Common myeloid progenitor, CD34-positive (primary cell): Measurements from ENCODE around the gene ICA1.

Source experiments
- CTCF ChIA-PET: fragments of 350-600 bp; sonication (Branson Sonifier 250); formaldehyde crosslinking; loops from one replicate; lab custom pipeline; 2021; ENCODE audit warnings: antibody characterized with exemption; lab: Charles Lee
- POLR2A ChIA-PET: fragments of 350-600 bp; sonication (Branson Sonifier 250); formaldehyde crosslinking; loops from one replicate; lab custom pipeline; 2021; ENCODE audit warnings: antibody characterized with exemption; lab: Charles Lee
- DNase-seq, 3 donors: peaks; one replicate each; pipeline versions ENCODE4 v3.0.0 to v3.0.0-alpha.2; 2013
- H3K27ac ChIP-seq, 2 experiments: 1 replicate in 1 of 2; 2 replicates in 1 of 2; pipeline ENCODE4 v1.7.0; 2013; ENCODE audit warnings: inconsistent platforms in 2 of 2, low read length in 2 of 2, mild to moderate bottlenecking in 2 of 2, low read depth in 1 of 2, moderate library complexity in 1 of 2; ENCODE audit not compliant: severe bottlenecking in 2 of 2, insufficient read depth in 1 of 2, poor library complexity in 1 of 2
- H3K27me3 ChIP-seq, 5 experiments: replicated peaks in 2 of 5; 1 replicate in 3 of 5; 2 replicates in 2 of 5; pipeline versions ENCODE4 v1.6.1 to v1.7.0; 2013; ENCODE audit warnings: low read length in 4 of 5, mild to moderate bottlenecking in 2 of 5, moderate library complexity in 2 of 5, inconsistent platforms in 1 of 5; ENCODE audit not compliant: insufficient read depth in 5 of 5, control insufficient read depth in 4 of 5
- H3K36me3 ChIP-seq, 4 experiments: 1 replicate in 2 of 4; 2 replicates in 2 of 4; pipeline versions ENCODE4 v1.6.1 to v1.7.0; 2013; ENCODE audit warnings: low read length in 3 of 4, control low read depth in 1 of 4, mild to moderate bottlenecking in 1 of 4; ENCODE audit not compliant: control insufficient read depth in 4 of 4, insufficient read depth in 4 of 4
- H3K4me1 ChIP-seq, 4 experiments: 1 replicate in 3 of 4; 2 replicates in 1 of 4; pipeline versions ENCODE4 v1.6.1 to v1.7.1; 2013; ENCODE audit warnings: low read length in 3 of 4, mild to moderate bottlenecking in 3 of 4, control low read depth in 1 of 4, inconsistent platforms in 1 of 4, moderate library complexity in 1 of 4; ENCODE audit not compliant: control insufficient read depth in 4 of 4, insufficient read depth in 4 of 4; ENCODE audit errors: control extremely low read depth in 1 of 4
- H3K4me3 ChIP-seq, 7 experiments: 1 replicate in 4 of 7; 2 replicates in 3 of 7; pipeline versions ENCODE4 v1.5.1 to v1.7.0; 2013; ENCODE audit warnings: mild to moderate bottlenecking in 7 of 7, low read length in 6 of 7, moderate library complexity in 6 of 7, inconsistent platforms in 2 of 7, low read depth in 2 of 7, control low read depth in 1 of 7; ENCODE audit not compliant: insufficient read depth in 4 of 7, control insufficient read depth in 1 of 7; ENCODE audit errors: extremely low read depth in 1 of 7
- H3K9me3 ChIP-seq, 5 experiments: 1 replicate in 4 of 5; 2 replicates in 1 of 5; pipeline versions ENCODE4 v1.6.1 to v1.7.1; 2013; ENCODE audit warnings: low read length in 4 of 5, mild to moderate bottlenecking in 2 of 5, inconsistent platforms in 1 of 5, low read depth in 1 of 5, moderate library complexity in 1 of 5; ENCODE audit not compliant: control insufficient read depth in 4 of 5, insufficient read depth in 2 of 5; ENCODE audit errors: control extremely low read depth in 1 of 5
- WGBS: methylation state at CpG from one replicate; pipeline ENCODE4 v1.1.5; 2013; ENCODE audit not compliant: insufficient coverage; 5-methylcytosine and 5-hydroxymethylcytosine counted together

The ICA1 gene

DNA sequence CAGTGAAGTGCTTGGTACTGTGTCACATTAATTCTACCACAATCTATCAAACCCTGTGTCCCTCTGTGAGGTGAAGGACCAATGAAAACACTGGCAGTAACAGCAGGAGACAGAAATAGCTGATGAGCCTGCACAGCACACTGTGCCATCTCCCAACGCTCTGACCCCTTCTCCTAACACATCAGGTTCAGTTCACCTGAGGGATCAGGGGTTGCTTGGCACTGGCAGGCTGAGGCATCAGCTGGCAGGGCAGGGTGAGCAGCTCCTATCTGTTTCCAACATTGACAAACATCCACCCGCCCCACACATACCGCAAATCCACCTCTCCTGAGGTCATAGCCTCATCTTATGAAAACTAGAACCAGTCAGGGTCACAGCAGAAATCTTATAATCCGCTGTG lies 120.9 kb downstream of the ICA1 start:
- no peaks in the 10 kb centered on the region for H3K27me3 ChIP-seq
- no peak overlapping the region for H3K4me3 ChIP-seq
- no peaks in the 10 kb centered on the region for H3K4me1 ChIP-seq
- DNase-seq: no peak
- H3K9me3 ChIP-seq: no peaks in the 10 kb centered on the region
- ChIA-PET CTCF (no interaction called here), POLR2A (no interaction called here)
- WGBS: 95% methylated on average over 4 of the region's 4 CpGs
- no peak overlapping the region for H3K27ac ChIP-seq
- H3K36me3 ChIP-seq: peaks cover 2 to 19% (median 4%) of the 10 kb centered on the region in 4 experiments

- no peaks in the 10 kb centered on the region for H3K9me3 ChIP-seq
- 99% methylated on average over 12 of the region's 12 CpGs for WGBS
- POLR2A ChIA-PET: no interaction called here
These were observed 125.8 kb downstream of the ICA1 start for GRCh38 chr7:8136051-8136730.

DNA sequence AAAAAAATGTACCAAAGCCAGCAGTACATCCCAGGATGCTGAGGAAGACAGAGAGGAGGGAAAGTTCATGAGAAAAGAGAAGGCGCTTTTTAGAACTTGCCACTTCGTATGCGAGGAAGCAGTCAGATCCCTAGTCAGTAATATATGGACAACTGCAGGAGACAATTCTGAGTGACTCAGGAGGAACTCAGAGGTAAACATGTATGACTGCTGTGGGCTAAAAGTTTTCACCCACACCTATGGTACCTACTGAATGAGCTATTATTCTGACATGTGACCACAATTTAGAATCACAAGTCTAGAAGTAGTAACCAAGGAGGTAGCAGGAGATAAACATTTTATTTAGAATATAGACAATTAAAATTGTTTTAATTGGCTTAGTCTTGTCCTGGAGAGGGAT lies 126.5 kb downstream of the ICA1 start:
- Histone ChIP-seq H3K36me3 (peaks cover 0 to 7% (median 3%) of the 10 kb centered on the region in 4 experiments), H3K9me3 (no peaks in the 10 kb centered on the region), H3K27ac (no peak overlapping the region), H3K4me3 (no peak overlapping the region), H3K27me3 (no peaks in the 10 kb centered on the region), H3K4me1 (peaks cover 0 to 14% (median 7%) of the 10 kb centered on the region in 4 experiments)
- CTCF ChIA-PET: interaction anchor here (1.0 kb wide), 1 partner anchor 15 kb away, joined by 3 read pairs; no protein-coding TSS in a partner anchor
- DNase-seq: no peak
- 98% methylated on average over 3 of the region's 3 CpGs for WGBS
- POLR2A ChIA-PET: interaction anchor here (0.6 kb wide), 1 partner anchor 19 kb away, joined by 3 read pairs; no protein-coding TSS in a partner anchor

More at GRCh38 chr7:8136051-8136730, 125.8 kb downstream of the ICA1 start:
- H3K27me3 ChIP-seq: no peaks in the 10 kb centered on the region
- H3K36me3 ChIP-seq: peaks cover 0 to 10% (median 3%) of the 10 kb centered on the region in 4 experiments
- H3K4me1 ChIP-seq: peaks cover 0 to 14% (median 7%) of the 10 kb centered on the region in 4 experiments
- no peak overlapping the region for H3K27ac ChIP-seq
- no peak overlapping the region for H3K4me3 ChIP-seq
- DNase-seq: no peak
- CTCF ChIA-PET: no interaction called here

DNA sequence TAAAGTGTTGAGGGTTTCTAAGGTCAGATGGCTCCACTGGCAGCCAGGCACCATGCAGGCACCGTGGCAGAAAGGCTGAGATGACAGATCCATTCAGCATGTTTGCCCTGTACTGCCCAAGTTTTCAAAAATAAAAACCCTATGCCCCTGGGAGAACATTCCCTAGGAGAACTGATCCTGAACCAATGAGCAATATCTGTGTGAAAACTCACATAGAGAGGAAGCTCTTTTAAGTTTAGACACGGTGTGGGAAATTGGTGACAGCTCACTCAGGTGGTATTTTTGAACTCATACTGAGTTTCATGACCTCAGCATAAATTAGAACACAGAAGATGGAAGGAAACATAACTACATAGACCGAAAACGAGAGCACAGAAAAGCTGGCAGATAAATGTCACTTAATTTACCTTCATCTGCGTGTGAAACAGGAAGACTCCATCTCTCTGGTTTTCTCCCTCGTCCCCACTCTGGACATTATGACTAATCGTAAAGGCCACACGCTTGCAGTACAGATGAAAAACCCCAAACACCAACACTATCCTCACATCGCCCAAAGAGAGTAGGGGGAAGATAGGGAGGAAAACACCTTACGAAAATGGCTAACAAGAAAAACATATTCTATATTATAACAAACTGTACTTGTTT lies 127.8 kb downstream of the ICA1 start:
- DNase-seq: no peak
- Histone ChIP-seq H3K4me1 (peaks cover 0 to 16% (median 7%) of the 10 kb centered on the region in 4 experiments), H3K27me3 (no peaks in the 10 kb centered on the region), H3K4me3 (no peak overlapping the region), H3K9me3 (no peaks in the 10 kb centered on the region), H3K27ac (no peak overlapping the region), H3K36me3 (peaks cover 0 to 8% (median 4%) of the 10 kb centered on the region in 4 experiments)
- ChIA-PET CTCF (interaction anchor here (0.6 to 1.0 kb wide), 3 partner anchors 14 to 926 kb away, joined by 3 read pairs; no protein-coding TSS in a partner anchor), POLR2A (no interaction called here)
- 61% methylated on average over 4 of the region's 10 CpGs for WGBS

- WGBS: 100% methylated on average over 1 of the region's 2 CpGs
- DNase-seq: no peak
- H3K9me3 ChIP-seq: no peaks in the 10 kb centered on the region
- CTCF ChIA-PET: interaction anchor here (0.6 kb wide), 2 partner anchors 65 to 925 kb away, joined by 3 read pairs; no protein-coding TSS in a partner anchor
- POLR2A ChIA-PET: no interaction called here
- H3K27ac ChIP-seq: no peak overlapping the region
- H3K4me1 ChIP-seq: peaks cover 0 to 24% (median 12%) of the 10 kb centered on the region in 4 experiments
- peaks cover 0 to 5% (median 3%) of the 10 kb centered on the region in 4 experiments for H3K36me3 ChIP-seq
- H3K27me3 ChIP-seq: no peaks in the 10 kb centered on the region
- H3K4me3 ChIP-seq: no peak overlapping the region
These were observed 128.6 kb downstream of the ICA1 start for GRCh38 chr7:8133188-8133848.

GRCh38 chr7:8131694-8132605 lies 130.0 kb downstream of the ICA1 start:
- Histone ChIP-seq H3K9me3 (no peaks in the 10 kb centered on the region), H3K4me1 (peaks cover 0 to 24% (median 13%) of the 10 kb centered on the region in 4 experiments), H3K27ac (peak overlapping the region in 1 of 2 experiments; percentile 22), H3K36me3 (peaks cover 0 to 5% (median 1%) of the 10 kb centered on the region in 4 experiments), H3K27me3 (no peaks in the 10 kb centered on the region), H3K4me3 (peak overlapping the region in 1 of 7 experiments; percentile 14)
- ChIA-PET POLR2A (no interaction called here), CTCF (interaction anchor here (0.8 kb wide), 1 partner anchor 25 kb away, joined by 3 read pairs; no protein-coding TSS in a partner anchor)
- peak in 2 of 3 donors; percentile 14 to 39 for DNase-seq
- 81% methylated on average over 3 of the region's 5 CpGs for WGBS
